Measurements from ENCODE around the gene OXCT2.

- TF ChIP-seq CTCF (IDR thresholded peaks at IDR 0.05; ENCODE audit: low read depth, low read length) (no peak), EZH2phosphoT487 (IDR thresholded peaks at IDR 0.05; ENCODE audit: low read depth) (no peak)
Observed at GRCh38 chr1:39755965-39756659, 15.0 kb downstream of the OXCT2 start.

All from OCI-LY3 (cell line).